Measurements from ENCODE around the gene ESR2. TPM values are rescaled to one million over a fixed set of nuclear protein-coding genes. Genes with fewer than 3 reads are reported as not detected.

The ESR2 gene
- polyA plus RNA-seq, 1 of the 3 experiments (the other 2 are of a cell fraction) = 0.03 TPM

DNA sequence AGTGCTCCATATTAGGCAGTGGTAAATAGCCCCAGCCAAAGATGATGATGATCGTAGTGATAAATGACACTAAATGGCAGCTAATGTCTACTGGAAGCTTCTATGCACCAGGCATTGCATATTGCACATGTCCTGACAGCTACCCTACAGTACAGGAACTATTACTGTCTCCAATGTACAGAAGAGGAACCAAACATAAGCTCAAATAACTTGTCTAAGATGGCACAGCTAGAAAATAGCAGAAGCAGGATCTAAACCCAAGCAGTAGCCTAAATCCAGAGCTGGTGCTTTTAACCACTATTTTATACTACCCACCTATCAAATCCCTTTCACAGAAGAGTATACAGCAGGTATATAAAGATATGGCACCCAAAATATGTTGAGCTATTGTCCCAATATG, 28.9 kb downstream of the ESR2 start:
- H3F3A ChIP-seq (replicated peaks; ENCODE audit: insufficient read depth) = no peaks in the 10 kb centered on the region
- DNase-seq = no peak
- no peaks in the 10 kb centered on the region for H3K27me3 ChIP-seq (ENCODE audit: insufficient read depth)
- no peaks in the 10 kb centered on the region; a peak in 1 of 4 replicates for H3K4me1 ChIP-seq (ENCODE audit: control insufficient read depth in 1 of 2, insufficient read depth in 2 of 2, low read depth in 1 of 2, low read length in 1 of 2)
- no peaks in the 10 kb centered on the region for H3K9me3 ChIP-seq
- no peak overlapping the region for H3K27ac ChIP-seq (ENCODE audit: low read depth in 2 of 2, low read length in 1 of 2)
- no peaks in the 10 kb centered on the region for H3K9me2 ChIP-seq
- ChIA-PET POLR2A (no interaction called here), CTCF (interaction anchor here (0.6 to 1.8 kb wide), 3 partner anchors 12 to 299 kb away, joined by 3 to 5 read pairs (median 3); no protein-coding TSS in a partner anchor)
- no peak overlapping the region for H3K4me2 ChIP-seq
- H4K20me1 ChIP-seq (ENCODE audit: insufficient read depth) = no peaks in the 10 kb centered on the region
- WGBS (ENCODE audit: low lambda C conversion rate) = 86% methylated on average over 1 of the region's 1 CpG
- TF ChIP-seq CHD2 (IDR thresholded peaks at IDR 0.05; ENCODE audit: low read length, partially characterized antibody) = no peak
- TF ChIP-seq RFX5 (IDR thresholded peaks at IDR 0.05; ENCODE audit: low read length) = no peak
- no peak overlapping the region for H3K4me3 ChIP-seq (ENCODE audit: low read depth in 2 of 2, low read length in 1 of 2)
- no peak overlapping the region for H3K9ac ChIP-seq
- no peaks in the 10 kb centered on the region for H3K36me3 ChIP-seq (replicated peaks in 1 of 2; ENCODE audit: control insufficient read depth in 1 of 2, insufficient read depth in 2 of 2, low read length in 1 of 2)
- no peak overlapping the region for H2AFZ ChIP-seq (ENCODE audit: low read depth)
- H3K79me2 ChIP-seq (ENCODE audit: insufficient read depth) = no peaks in the 10 kb centered on the region

DNA sequence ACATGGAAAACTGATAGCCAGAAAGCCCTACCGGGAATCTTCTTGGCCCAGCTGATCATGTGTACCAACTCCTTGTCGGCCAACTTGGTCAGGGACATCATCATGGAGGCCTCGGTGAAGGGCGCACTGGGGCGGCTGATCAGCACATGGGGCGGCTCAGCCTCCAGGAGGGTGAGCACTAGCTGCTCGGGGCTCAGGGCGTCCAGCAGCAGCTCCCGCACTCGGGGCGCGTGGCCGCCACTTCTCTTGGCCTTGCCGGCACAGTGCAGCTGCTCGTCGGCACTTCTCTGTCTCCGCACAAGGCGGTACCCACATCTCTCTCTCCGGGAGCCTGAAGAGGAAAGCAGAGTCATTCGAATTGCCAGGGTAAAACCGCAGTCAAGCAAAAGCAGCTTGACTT, 33.8 kb downstream of the ESR2 start:
- Histone ChIP-seq H3K27me3 (ENCODE audit: insufficient read depth) (no peaks in the 10 kb centered on the region), H3K36me3 (replicated peaks in 1 of 2; ENCODE audit: control insufficient read depth in 1 of 2, insufficient read depth in 2 of 2, low read length in 1 of 2) (no peaks in the 10 kb centered on the region), H3K4me2 (no peak overlapping the region), H3K27ac (ENCODE audit: low read depth in 2 of 2, low read length in 1 of 2) (no peak overlapping the region), H2AFZ (ENCODE audit: low read depth) (no peak overlapping the region), H3K9me3 (no peaks in the 10 kb centered on the region), H3K9me2 (no peaks in the 10 kb centered on the region), H3F3A (replicated peaks; ENCODE audit: insufficient read depth) (no peaks in the 10 kb centered on the region), H3K4me1 (ENCODE audit: control insufficient read depth in 1 of 2, insufficient read depth in 2 of 2, low read depth in 1 of 2, low read length in 1 of 2) (0 out of 4 replicates have a peak, but pooled peaks cover 0 to 4% of the 10 kb centered on the region in 2 experiments), H3K9ac (no peak overlapping the region), H3K79me2 (ENCODE audit: insufficient read depth) (no peaks in the 10 kb centered on the region), H3K4me3 (ENCODE audit: low read depth in 2 of 2, low read length in 1 of 2) (no peak overlapping the region), H4K20me1 (ENCODE audit: insufficient read depth) (no peaks in the 10 kb centered on the region)
- POLR2A ChIA-PET = no interaction called here
- DNase-seq = no peak
- CTCF ChIA-PET = no interaction called here
- WGBS (ENCODE audit: low lambda C conversion rate) = 93% methylated on average over 7 of the region's 21 CpGs
- TF ChIP-seq, protein P1, sequence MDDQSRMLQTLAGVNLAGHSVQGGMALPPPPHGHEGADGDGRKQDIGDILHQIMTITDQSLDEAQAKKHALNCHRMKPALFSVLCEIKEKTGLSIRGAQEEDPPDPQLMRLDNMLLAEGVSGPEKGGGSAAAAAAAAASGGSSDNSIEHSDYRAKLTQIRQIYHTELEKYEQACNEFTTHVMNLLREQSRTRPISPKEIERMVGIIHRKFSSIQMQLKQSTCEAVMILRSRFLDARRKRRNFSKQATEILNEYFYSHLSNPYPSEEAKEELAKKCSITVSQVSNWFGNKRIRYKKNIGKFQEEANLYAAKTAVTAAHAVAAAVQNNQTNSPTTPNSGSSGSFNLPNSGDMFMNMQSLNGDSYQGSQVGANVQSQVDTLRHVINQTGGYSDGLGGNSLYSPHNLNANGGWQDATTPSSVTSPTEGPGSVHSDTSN (IDR thresholded peaks at IDR 0.05) = no peak
- TF ChIP-seq FOXJ3 (CRISPR knock-in tag; IDR thresholded peaks at IDR 0.05) (no peak), EP300 (IDR thresholded peaks at IDR 0.05; ENCODE audit: borderline replicate concordance in 1 of 2, low read depth in 1 of 2, low read length in 1 of 2) (no peak), ELF1 (IDR thresholded peaks at IDR 0.05) (no peak), TAF1 (IDR thresholded peaks at IDR 0.05; ENCODE audit: borderline replicate concordance, low read depth, low read length) (no peak), TEAD4 (IDR thresholded peaks at IDR 0.05; ENCODE audit: borderline replicate concordance, insufficient read depth) (no peak), RAD21 (IDR thresholded peaks at IDR 0.05; ENCODE audit: low read length) (no peak), NRF1 (IDR thresholded peaks at IDR 0.05; ENCODE audit: low read depth, low read length) (no peak)
- TF ChIP-seq, protein P2, sequence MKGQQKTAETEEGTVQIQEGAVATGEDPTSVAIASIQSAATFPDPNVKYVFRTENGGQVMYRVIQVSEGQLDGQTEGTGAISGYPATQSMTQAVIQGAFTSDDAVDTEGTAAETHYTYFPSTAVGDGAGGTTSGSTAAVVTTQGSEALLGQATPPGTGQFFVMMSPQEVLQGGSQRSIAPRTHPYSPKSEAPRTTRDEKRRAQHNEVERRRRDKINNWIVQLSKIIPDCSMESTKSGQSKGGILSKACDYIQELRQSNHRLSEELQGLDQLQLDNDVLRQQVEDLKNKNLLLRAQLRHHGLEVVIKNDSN (IDR thresholded peaks at IDR 0.05; ENCODE audit: borderline replicate concordance, low read depth) = no peak
- TF ChIP-seq, protein P3, sequence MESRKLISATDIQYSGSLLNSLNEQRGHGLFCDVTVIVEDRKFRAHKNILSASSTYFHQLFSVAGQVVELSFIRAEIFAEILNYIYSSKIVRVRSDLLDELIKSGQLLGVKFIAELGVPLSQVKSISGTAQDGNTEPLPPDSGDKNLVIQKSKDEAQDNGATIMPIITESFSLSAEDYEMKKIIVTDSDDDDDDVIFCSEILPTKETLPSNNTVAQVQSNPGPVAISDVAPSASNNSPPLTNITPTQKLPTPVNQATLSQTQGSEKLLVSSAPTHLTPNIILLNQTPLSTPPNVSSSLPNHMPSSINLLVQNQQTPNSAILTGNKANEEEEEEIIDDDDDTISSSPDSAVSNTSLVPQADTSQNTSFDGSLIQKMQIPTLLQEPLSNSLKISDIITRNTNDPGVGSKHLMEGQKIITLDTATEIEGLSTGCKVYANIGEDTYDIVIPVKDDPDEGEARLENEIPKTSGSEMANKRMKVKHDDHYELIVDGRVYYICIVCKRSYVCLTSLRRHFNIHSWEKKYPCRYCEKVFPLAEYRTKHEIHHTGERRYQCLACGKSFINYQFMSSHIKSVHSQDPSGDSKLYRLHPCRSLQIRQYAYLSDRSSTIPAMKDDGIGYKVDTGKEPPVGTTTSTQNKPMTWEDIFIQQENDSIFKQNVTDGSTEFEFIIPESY (IDR thresholded peaks at IDR 0.05; ENCODE audit: borderline replicate concordance, low read depth) = no peak
- TF ChIP-seq, protein P4, sequence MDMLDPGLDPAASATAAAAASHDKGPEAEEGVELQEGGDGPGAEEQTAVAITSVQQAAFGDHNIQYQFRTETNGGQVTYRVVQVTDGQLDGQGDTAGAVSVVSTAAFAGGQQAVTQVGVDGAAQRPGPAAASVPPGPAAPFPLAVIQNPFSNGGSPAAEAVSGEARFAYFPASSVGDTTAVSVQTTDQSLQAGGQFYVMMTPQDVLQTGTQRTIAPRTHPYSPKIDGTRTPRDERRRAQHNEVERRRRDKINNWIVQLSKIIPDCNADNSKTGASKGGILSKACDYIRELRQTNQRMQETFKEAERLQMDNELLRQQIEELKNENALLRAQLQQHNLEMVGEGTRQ (IDR thresholded peaks at IDR 0.05; ENCODE audit: borderline replicate concordance, low read depth, low read length) = no peak

All from SK-N-SH (cell line).